Measurements from ENCODE around the gene CBLB.

The CBLB gene

DNA sequence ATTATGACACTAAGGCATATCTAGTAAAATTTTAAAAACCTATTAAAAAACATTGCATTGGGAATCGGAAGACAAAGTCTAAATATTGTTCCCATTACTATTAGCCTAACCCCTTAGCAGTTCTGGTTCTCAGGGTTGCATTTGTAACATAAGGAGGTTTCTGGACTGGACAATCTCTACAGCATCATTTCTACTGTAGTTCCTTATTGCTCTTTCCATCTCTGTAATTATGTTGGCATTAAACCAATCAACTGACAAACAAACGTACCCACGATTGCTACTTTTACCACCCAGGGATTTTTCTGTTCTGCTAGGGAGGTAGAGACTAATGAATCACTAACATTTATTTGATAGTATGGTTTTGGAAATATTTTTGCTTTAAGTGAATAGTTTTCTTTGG is 190.8 kb downstream of the CBLB start:
- DNase-seq: no peak

DNA sequence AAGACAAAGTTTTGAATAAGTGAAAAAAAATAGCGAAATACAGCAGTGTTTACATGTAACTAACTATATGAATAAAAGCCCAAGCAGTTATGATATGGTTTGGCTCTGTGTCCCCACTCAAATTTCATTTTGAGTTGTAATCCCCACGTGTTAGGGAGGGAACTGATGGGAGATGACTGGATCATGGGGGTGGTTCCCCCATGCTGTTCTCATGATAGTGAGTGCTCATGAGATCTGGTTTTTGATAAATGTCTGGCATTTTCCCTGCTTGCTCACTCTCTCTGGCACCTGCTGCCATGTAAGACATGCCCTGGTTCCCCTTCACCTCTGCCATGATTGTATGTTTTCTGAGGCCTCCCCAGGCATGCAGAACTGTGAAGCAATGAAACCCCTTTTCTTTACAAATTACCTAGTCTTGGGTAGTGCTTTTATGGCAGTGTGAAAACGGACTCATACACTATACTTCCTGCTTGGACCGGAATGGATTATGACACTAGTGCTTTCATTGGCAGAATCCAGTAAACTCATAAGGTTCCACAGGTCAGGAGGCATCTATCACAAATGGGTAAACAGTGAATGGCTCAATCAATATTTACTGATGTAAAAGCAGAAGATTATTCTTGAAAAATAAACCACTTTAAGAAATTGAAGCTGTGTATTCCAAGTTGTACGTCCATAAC is 192.1 kb downstream of the CBLB start:
- DNase-seq: no peak

DNA sequence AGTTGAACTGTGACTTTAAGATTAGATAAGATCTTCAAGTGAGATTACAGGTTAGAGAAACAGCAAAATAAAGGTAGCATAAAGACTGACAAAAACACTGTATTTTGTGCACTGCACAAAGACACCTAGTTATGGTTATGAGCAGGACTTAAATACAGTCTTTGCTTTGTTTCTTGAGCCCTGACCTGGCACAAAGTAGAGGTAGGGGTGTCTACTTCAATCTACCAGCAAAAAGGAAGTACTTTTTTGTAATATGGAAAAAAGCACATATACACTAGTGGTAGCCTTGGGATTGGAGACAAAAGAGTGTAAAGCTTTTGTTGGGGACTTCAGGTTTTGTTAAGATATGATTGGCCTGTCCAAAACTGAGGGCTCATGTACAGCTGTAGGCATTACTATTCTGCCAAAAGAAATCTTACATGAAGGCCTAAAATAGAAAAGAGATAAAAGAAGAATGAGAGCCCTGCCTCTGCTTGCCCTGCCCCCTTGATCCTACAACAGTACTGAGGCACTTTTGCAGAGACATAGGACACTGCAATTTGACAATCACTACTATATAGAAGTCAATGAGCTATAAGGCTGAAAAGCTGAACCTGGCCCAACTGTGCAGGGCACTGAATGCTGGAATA is 194.3 kb downstream of the CBLB start:
- no peak for DNase-seq

DNA sequence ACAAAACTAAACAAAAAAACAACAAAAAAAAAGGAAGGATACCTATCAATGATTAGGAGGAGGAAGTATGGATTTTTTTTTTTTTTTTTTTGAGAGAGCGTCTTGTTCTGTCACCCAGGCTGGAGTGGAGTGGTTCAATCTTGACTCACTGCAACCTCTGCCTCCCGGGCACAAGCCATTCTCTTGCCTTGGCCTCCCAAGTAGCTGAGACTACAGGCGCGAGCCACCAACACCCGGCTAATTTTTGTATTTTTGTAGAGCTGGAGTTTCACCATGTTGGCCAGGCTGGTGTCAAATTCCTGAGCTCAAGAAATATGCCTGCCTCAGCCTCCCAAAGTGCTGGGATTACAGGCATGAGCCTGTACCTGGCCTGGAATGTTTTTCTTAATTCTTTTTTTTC is 195.8 kb downstream of the CBLB start:
- no peak for DNase-seq

- no peak for DNase-seq
Observed at GRCh38 chr3:105662306-105662705, 206.5 kb downstream of the CBLB start.

DNA sequence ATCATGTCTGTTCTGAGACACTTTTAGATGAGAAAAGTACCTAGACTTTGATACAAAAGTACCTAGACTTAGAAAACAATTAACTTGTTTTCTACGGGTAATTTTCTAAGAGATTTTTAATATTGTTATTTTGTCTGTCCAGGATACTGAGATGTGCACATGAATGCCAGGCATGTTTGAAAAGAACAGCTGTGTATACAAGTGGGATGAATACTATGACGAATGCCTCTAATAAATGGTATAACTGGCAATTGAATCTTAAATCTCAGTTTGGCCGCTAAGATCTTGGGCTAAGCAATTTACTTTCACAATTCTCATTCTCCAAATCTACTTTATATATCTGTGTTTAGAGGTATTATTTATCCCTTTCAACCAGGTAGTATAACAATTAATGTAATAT is 207.4 kb downstream of the CBLB start:
- peak in 1 of 3 experiments; percentile 57 for DNase-seq

DNA sequence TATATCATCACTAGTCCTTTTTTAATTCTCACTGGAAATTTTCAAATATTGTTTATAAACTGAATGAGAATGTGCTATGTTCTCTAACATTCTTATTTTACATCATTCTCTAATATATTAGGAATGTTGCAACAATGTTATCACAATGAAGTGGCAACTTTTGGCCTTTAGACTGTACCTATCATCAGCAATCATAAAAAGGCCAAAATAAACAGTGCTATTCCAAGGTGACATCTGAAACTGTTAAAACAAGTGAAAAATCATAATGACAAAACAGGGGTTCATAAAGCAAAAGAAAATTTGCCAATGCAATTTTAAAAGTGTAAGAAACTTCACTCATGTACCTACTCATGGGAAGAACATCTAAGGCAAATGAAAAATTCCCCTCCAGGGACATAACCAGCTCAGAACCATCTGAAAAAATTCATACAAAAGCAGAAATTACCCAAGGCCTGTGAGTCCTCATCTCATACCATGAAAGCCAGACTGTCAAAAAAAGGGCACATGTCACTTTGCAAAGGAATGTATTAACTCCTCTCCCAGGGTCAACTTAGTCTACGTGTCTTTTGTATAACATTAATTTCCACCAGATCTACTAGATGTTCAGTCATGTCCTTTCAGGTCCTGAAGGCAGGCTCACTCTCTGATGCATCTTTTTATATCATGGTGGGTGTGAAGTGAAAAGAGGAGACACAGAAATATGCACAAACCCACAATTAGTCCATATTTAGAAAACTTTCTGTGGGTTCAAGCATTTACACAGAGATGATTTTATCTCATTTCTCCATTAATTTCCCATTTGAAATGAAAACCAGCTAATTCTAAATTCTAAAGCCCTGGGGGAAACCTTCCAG is 211.9 kb downstream of the CBLB start:
- DNase-seq: no peak

- DNase-seq: no peak
Observed at GRCh38 chr3:105653868-105654267, 214.9 kb downstream of the CBLB start.

GRCh38 chr3:105653166-105653565 is 215.6 kb downstream of the CBLB start:
- DNase-seq: no peak

GRCh38 chr3:105649480-105649879 is 219.3 kb downstream of the CBLB start:
- peak in 2 of 3 experiments; percentile 41 to 84 for DNase-seq

GRCh38 chr3:105647047-105647446 is 221.8 kb downstream of the CBLB start:
- peak in 2 of 3 experiments; percentile 1 to 37 for DNase-seq

DNA sequence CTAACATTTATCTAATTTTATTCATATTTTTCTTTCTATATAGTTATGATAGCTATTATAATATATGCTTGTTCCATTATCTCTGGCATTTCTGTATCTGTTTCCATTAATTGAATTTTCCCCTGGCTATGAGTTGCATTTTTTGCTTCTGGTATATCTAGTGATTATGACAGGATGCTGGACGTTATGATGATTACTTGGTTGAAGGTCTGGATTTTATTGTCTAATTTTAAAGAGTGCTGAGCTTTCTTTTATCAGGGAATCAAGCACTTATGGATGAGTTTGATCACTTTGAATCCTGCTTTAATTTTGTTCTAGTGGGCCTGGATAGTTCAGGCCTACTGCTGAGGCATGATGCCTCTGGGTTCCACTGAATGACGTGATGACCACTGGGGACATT is 229.7 kb downstream of the CBLB start:
- no peak for DNase-seq

DNA sequence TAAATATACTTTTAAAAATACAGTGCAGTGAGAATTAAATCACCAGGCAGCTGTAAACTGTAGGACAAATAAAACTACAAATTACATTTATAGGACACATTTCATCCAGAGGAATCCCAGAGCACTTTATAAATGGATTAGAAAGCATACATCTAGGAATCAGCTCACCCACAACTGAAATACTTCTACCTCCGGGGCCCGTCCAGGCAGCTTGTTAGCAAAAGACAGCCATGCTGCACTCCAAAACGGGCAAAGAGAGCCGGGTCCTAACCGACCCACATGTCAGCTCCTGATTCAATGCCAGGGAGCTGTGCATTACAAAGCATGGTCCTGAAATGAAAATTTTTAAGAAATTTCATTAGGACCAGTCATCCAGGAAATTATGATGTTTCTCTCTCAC is 234.1 kb downstream of the CBLB start:
- no peak for DNase-seq

DNA sequence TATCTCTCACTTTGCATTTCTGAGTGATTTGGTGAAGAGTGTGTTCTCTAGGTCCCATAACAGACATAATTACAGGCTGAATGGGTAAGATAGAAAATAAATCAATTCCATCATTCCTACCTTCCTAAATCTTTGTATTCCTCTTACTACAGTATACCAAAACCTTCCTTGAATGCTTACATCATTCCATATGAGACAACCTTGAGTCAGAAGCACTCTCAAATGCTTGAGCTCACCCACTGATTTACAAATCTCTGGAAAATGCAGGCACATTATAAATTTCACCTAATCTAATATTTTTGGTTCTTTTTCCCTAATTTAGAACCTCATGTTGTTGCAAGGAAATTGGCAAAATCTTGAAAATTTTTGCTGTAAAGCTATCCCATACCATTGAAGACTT is 239.1 kb downstream of the CBLB start:
- DNase-seq: no peak

GRCh38 chr3:105626739-105627138 is 242.1 kb downstream of the CBLB start:
- DNase-seq: no peak

GRCh38 chr3:105622169-105622568 is 246.6 kb downstream of the CBLB start:
- no peak for DNase-seq

DNA sequence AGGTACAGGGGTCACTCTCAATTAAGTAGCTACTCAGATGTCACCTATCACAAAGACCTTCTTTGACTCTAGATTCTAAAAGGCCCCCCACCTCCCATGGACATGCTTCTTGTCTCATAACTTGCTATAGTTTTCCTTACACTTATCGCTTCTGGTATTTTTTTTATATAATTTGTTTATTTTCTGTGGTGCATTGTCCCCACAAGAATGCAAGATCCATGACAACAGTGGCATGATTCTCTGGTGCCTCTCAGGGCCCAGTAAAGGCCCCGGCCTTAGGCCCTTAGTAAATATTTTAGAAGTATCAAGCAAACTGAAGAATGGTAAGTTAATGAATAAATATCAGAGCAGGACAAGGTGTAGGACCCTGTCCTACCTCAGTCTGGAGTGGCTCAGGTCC is 248.6 kb downstream of the CBLB start:
- DNase-seq: no peak

GRCh38 chr3:105619651-105620050 is 249.2 kb downstream of the CBLB start:
- no peak for DNase-seq

DNA sequence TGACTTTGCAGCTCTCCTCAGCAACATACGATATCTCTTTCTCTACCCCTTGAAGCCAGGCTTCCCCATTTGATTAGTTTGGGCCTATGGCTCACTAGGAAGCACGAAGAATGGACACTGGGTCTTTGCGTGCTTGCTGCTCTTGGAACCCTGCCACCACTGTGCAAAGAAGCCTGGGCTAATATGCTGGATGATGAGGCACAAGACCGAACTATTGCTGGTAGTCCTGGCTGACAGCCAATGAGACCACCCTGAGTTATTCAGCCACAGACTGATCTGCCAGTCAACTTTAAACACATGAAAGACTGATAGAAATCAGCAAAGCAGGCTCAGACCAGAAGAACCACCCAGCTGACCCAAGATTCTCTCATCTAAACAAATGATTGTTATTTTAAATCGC is 250.3 kb downstream of the CBLB start:
- no peak for DNase-seq

GRCh38 chr3:105616374-105617121 is 252.3 kb downstream of the CBLB start:
- DNase-seq: no peak

- DNase-seq: no peak
Observed at GRCh38 chr3:105615814-105616213, 253.0 kb downstream of the CBLB start.

DNA sequence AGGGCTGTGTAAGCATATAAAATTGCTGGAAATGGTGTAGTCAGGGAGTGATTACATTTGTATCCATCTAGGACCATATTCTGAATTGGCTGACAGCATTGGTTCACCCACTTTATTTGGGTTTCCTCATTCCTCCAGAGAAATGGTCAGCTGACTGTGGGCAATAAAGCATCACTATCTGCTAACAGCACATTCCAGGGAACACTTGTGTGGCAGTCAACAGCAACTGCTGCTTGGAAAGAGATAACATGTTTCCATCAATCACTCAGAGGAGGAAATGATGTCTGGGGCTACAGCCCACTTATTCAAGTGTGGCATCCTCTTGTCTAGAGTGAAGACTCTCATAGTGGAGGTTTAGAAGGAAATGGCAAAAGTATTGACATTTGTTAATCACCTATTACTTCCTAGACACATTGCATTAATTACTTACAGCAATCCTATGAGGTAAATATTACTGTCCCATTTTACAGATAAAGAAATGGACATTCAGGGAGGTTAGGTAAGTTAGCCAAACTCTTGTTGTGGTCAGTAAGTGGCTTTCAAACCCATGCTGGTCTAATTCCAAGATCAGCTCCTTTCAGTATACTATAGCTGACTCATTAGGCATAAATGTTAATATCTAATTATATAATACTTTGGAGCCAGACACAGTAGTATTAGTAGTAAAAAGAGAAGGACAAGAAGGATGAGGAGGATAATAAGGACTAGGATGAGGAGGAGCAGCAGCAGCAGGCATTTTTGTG is 254.4 kb downstream of the CBLB start:
- no peak for DNase-seq

DNA sequence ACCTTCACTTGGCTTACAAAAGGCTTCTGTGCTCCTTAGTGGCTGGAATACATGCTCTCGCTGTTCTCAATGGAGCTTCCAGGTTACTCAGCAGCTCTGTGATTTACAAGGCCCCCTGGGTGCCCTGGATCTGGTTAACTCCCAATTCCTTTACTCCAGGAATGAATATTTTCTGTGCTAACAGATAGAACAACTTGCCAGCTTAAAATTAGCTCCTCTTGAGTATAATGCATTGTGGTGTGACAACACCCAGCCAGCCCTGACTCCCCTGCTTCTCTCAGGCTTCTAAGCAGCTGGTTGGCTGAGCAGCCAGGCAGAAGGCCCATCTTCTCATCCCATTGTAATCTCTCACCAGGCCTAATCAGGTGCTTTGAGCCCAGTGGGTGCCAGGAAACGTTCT is 255.7 kb downstream of the CBLB start:
- DNase-seq: no peak
